GM10266 (cell line): ENCODE measurements around the gene MAPKBP1.

Experiments
- DNase-seq: peaks from one replicate; pipeline ENCODE4 v3.0.0; 2012; ENCODE audit errors: extremely low spot score
- TF ChIP-seq, protein P1 (sequence below): IDR thresholded peaks from 2 replicates; pipeline ENCODE4 v1.5.1; 2012; ENCODE audit warnings: mild to moderate bottlenecking, low read depth; ENCODE audit not compliant: control insufficient read depth, insufficient read depth; ENCODE audit errors: missing control alignments

The MAPKBP1 gene

DNA sequence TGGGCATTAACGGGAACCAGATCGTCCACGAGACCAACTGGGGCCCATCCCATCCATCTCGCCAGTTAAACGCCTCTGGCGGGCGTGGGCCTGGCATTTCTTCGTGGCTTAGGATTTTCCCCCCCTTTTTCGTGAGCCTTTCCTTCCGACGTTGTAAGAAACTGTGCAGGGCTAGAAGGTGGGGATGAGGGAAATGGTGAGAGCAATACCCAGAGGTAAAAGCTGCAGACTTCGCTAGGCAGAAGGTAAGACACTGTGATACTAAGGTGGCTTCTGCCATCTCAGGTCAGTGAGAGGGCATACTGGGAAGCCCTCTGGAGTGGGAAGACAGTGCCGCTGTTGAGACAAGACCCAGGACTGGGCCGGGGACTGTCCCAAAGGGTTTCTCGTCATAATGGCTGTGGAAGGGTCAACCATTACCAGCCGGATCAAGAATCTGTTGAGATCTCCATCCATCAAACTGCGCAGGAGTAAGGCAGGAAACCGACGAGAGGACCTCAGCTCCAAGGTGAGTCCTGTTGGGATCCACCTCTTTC, 666 bp downstream of the MAPKBP1 start:
- no peak for DNase-seq
- TF ChIP-seq, protein P1, sequence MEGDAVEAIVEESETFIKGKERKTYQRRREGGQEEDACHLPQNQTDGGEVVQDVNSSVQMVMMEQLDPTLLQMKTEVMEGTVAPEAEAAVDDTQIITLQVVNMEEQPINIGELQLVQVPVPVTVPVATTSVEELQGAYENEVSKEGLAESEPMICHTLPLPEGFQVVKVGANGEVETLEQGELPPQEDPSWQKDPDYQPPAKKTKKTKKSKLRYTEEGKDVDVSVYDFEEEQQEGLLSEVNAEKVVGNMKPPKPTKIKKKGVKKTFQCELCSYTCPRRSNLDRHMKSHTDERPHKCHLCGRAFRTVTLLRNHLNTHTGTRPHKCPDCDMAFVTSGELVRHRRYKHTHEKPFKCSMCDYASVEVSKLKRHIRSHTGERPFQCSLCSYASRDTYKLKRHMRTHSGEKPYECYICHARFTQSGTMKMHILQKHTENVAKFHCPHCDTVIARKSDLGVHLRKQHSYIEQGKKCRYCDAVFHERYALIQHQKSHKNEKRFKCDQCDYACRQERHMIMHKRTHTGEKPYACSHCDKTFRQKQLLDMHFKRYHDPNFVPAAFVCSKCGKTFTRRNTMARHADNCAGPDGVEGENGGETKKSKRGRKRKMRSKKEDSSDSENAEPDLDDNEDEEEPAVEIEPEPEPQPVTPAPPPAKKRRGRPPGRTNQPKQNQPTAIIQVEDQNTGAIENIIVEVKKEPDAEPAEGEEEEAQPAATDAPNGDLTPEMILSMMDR = no peak

DNA sequence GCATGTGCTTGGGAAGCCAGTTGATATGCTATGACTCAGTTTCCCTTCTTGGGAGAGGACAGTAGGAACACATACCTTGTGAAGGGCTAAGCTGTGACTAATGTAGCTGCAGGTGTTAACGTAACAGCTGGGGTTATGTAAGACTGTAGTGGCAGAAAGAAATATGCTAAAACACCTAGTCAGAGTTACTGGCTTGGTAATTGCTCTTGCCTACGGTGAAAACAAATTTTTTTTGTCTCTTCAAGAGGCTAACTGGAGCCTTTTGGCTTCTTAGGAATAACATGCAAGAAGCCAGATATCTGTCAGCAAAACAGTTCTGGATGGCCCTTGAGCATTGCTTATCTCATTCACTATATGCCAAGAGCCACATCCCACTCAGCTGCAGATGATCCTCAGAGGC, 1.4 kb downstream of the MAPKBP1 start:
- TF ChIP-seq, protein P1 = no peak
- DNase-seq = no peak

DNA sequence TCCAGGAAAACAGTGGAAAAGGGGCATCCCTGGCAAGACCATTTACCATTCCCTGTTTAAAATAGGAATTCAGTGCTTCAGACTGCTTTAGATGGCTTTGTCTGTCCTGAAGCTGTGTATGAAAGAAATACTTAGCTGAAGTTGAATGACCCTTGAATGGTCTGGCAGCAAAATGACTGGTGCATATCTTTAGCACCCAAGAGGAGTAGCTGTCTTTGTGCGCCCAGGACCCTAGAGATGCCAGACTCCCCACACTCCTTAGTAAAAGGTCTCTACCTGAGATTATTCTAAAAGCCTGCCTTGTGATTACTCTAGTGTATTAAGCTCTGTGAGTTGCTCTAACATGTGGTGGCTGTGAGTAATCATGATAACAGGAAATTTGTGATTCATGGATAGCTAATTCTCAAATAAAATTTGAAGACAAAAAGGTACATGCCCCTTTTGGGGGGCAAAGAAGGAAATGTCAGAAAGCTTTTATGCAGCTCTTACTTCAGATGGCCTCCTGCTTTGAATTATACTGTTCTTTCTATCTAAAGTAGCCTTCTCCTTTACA, 3.2 kb downstream of the MAPKBP1 start:
- no peak for DNase-seq
- TF ChIP-seq, protein P1 = no peak

DNA sequence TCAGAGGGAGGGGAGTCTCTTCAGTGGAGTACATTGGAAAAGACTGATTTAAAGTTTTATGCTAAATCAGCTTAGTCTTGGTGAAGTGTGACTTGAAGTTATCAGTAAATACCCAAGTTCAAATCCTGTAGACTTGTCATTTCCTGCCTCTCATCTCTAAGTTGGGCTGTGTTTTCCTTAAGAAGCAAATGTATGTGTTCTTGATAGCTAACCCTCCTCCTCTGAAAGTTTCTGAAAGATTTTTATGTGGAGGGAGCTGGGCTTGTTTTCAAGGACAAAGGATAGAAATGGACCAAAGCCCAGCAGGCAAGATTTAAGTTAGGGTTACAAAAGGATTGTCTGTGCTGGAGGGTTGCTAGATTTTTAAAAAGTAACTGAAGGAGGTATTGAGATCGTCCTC, 4.2 kb downstream of the MAPKBP1 start:
- TF ChIP-seq, protein P1 = no peak
- no peak for DNase-seq

DNA sequence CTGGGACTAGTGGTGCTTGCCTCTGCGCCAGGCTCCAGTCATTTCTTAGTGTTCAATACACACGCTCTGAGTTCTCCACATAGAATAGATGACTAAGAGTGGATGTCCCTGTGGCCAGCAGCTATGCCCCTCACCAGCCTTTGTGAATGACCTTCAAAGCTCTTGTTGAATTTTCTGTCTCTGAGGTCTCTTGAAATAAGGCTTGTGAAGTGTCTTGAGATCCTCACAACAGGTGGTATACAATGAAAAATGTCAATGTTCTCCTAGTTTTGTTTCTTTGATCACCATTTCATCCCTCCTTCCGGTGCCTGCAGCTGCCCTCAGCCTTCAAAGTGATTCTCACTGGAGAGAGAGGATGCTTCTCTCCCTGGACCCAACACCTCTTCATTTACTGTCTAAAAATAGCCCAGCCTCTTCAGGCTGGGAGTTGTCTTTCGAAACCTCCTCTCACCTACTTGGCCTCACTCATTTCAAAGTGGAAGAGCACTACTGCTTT, 5.4 kb downstream of the MAPKBP1 start:
- TF ChIP-seq, protein P1 = no peak
- DNase-seq = no peak

DNA sequence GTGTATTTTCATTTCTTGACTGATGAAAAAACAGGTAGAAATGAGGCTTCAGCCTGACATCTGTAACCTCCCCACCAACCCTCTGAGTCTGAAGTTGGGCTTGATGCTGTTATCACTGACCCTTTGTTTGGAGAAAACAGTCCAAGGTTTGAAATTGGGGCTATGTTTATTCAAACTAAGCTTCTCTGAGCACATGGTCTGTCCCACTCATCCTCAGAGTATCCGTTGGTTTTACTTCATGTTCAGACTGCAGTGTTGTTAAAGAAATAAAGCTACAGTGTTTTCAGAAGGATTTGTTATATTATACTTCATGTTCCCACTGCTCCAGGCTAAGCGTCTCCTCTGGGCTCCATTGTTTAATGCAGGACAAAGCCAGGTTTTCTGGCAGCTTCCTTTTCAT, 6.0 kb downstream of the MAPKBP1 start:
- TF ChIP-seq, protein P1 = no peak
- DNase-seq = no peak

DNA sequence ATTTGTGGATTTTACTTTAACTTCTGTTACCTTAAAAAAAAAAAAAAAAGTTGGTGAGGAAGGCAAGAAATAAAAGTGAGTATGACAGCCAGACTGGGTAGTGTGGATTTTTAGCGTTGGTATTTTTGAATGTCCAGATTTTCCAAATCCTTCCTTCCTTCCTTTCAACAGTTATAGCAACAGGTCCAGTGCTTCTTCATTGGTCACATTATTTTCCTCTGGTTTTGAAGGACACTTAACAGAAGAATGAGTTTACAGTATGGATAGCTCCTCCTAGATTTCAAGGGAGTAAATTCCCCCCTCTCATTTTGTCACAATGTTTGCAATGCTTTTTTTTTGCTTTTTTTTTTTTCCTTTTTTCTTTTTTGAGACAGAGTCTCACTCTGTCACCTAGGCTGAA, 6.4 kb downstream of the MAPKBP1 start:
- DNase-seq = no peak
- TF ChIP-seq, protein P1 = no peak
